Measurements from ENCODE around the gene TNFAIP8L3.

The TNFAIP8L3 gene

DNA sequence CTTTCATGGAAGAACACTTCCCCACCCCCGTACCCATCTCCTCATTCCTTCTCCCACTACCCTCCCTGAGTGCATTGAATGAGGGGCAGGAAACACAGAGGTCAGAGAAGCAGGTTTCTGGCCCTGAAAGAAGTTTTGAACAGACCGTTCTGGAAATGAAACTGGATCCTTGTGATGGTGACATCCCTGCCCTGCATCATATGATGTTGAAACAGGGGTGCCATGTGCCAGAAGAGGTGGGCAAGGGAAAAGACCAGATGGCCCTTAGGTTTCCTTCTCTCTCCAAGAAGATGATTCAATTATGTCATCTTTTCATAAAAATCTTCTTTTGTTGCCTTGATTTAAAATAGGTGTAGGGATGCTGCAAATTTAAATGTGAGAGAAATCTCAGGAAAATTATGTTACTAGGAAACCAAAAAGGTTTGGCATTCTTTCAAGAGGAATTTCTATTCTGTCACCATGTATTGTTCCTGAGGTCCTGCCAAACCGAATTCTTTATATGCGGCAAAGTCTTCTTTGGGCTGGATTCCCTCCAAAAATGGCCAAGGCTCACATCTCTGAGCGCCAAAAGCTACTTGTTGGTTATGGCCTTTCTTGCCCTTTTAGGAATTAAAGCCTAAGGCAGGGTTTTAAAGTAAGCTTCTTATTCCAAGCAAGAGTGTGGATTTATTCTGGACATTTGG is 19.9 kb upstream of the TNFAIP8L3 start:
- FAIRE-seq = no peak

DNA sequence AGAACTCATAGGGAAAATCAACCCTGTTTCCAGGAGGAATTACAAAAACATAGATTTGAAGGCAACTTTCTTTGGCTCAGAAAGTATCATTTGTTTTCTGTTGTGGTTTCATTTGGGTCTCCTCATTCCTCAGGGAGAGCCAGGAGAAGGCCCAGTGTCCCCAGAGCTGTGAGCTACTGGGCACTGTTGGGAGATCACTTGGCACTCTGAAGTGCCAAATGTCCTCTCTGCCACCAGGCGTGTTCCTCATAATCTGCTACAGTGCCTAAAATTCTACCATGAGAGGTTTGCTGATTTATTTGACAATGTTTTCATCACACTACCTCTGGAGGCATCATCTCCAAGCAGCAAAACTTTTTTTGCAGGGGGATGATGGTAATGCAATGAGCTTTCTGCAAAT is 17.4 kb upstream of the TNFAIP8L3 start:
- FAIRE-seq = no peak

DNA sequence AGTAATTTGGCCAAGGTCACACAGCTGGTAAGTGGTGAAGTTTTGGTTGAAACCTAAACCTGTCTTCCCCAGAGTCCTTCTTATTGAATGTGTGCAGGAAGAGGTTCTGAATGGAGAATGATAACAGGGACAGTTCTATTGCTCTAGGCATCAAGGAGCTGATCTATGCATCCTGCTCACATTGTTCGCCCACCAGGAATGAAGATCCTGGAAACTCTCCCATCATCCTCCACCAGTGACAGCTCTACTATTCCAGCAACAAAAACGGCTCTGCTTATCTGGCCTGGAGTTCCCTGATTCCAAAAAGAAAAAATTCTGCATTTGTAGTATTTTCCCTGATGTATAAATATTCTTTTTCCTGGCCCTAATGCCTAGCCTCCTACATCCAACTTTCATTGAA is 16.4 kb upstream of the TNFAIP8L3 start:
- no peak for FAIRE-seq

DNA sequence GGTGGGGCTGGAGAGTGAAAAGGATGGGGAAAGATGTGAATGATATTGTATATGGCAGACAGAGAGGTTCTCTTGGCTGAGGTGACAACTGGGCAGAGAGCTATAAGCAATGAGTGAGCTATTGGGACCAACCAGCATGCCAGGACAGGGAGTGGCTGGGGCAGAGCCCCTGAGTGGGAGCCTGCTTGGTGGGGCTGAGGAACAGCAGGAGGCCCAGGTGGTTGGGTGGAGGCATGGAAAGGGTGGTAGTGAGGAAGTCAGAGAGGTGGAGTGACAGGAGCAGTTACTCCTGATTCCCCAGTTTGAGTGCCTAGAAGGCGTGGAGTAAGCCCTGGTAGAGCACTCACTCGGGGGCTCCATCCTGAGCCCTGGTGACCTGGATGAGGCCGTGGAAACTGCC is 15.5 kb upstream of the TNFAIP8L3 start:
- no peak for FAIRE-seq

DNA sequence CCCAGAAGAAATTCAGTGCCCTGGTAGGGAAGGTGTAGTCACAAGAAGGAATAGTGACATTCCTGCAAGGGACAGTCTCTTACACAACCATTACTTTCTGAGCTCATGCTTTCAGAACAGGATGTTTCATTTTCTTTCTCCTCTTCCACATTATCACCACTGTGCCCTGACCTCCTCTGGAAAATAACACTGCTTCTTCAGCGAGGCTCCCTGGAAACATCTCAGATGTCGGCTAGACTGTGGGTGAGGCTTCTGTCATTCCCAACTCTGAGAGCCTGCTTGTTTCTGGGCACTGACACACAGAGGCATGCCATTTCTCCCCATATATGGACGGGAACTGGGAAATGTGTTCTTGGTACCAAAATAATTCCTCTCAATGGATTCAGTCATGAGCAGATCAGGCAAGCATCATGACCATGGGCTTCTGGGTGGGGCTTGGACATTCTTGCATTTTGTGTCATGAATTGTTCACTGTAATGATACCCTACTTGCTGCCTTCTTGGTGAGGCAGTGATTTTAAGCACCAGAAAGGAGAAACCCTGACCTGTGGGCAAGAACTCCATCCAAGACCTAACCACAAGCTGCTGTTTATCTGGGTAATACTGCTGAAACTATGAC is 14.3 kb upstream of the TNFAIP8L3 start:
- FAIRE-seq = no peak

DNA sequence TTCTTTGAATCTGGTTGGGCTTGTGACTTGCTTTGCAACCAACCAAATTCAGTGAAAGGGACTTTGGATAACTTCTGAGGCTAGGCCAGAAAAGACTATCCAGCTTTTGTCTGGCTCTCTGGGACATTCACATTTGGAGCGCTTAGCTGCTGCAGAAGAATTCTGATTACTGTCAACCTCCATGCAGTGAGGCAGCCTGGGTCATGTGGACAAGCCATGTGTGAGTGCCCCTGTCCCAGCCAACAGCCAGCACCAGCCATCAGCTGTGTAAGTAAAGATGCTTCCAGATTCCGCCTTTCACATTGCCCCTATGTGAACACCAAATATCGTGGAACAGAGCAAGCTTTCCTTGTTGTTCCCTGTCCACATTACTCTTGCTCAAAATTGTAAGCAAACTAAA is 12.9 kb upstream of the TNFAIP8L3 start:
- FAIRE-seq = no peak

DNA sequence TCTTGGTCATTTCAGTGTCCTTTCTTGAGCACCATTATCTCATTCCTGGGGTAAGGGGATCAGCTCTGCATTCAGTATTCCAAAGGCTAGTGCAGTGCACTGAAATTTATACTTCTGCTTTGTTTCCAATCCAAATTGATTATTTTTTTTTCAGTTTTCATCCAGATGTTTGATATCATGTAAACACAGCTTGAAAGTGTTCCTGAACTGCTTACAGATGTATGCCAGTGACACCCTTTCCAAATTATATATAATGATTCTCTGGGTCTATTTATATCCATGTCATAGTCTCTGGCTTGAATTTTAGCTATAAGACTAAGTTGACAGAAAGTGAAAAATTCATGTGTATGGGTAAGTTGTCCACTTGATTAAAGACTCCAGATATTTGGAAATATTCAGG is 11.8 kb upstream of the TNFAIP8L3 start:
- FAIRE-seq = no peak

DNA sequence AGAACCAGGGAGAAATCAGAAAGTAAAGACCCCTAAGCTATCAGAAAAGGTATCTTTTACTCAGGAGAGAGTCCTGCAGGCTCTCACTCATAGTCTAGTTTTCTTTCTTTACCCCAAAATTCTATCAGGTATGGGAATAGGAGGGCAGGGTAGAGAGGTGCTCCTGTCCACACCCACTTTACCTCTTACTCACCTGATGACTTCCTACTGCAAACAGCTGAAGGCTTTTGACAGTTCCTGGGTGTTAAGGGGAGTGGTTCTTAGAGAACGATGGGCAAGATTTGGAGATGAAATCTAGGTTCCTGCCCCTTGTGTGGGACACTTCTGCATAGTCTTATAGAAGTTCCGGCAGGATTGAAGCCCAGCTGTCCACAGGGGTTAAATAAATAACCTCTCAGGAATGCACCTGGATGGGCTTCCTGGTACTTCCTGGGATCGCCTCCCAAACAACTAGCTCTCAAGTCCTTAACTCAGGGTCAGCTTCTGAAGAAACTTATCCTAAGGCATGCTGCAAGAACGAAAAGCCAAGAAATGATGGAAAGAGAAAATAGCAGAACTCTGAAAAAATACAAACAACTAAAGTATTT is 10.8 kb upstream of the TNFAIP8L3 start:
- FAIRE-seq = no peak

DNA sequence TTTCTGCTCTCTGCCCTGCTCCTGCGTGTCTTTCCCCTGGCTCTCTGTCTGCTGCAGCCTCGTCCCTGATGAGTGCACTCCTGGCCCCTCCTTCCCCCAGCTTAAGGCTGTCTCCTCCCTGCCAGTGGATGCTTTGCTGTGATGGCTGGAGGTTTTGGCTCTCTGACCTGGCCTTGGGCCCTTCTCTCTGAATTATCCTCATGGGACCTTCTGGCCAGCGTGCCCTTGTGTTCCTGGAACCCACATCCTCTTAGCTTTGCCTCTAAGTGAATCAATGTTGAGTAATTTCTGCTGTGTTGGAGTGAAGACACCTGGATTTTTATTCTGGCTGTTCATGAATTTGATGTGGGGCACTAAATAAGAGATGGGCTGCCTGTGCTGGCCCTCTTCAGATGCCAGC is 9.8 kb upstream of the TNFAIP8L3 start:
- FAIRE-seq = no peak

DNA sequence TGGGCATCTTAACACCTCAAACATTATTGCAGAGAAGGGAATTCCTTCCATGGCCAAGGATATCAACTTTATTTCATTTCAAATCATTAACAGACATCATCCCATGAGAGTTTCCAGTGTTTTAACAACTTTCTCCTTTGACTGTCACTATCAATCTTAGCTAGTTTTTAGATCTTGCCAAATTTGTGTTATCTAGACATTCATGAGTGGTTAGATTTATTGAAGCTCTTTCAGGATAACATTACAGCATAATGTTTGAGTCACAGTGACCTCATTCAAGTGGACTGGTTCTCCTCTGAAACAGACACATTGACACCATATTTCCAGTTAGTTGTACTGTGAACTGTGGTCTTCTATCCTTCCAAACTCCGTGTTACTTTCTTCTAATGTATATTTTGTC is 8.6 kb upstream of the TNFAIP8L3 start:
- FAIRE-seq = no peak

DNA sequence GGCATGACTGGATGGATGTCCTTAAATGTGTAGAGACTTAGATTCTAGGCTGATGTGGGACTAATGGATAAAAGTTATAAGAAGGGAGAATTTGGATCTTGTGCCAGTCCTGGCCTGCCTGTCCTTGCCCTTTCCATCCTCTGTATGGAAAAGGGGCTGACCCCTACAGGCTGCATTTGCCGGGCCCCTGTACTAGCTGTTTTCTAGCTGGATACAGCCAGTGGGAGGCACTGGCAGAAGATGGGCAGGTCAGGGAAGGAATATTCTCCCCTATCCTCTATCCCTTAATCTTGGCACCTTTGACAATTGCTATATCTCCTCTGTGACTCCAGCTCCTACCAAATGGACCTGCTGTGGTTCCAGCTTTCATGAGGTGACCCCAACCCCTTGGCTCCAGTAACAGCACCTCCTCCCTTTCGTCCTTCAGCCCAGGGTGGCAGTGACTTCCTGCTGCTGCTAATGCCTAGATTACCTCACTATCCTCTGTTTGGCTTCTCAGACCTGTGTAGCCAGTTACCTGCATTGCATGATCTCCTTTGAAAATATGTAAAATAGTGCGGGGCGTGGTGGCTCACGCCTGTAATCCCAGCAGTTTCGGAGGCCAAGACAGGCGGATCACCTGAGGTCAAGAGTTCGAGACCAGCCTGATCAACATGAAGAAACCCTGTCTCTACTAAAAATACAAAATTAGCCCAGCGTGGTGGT is 6.2 kb upstream of the TNFAIP8L3 start:
- FAIRE-seq = no peak

DNA sequence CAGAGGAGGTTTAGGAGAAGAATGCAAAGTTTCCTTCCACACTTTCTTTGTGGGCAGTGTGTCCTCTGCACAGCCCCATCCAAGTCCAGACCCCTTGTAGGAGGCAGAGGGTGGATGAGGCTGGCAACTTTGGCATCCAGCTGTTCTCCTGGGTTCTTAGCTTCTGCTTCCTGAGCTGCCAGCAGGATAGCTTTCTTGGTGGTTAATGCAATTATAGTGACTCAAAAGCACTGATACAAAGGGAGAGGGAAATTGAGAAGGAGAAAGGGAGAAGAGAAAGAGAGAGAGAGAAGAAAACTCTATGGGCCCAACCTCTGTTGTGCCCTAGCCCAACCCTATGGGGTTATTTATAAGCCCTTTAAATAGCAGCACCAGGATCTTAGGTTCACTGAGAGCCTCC is 4.5 kb upstream of the TNFAIP8L3 start:
- no peak for FAIRE-seq

DNA sequence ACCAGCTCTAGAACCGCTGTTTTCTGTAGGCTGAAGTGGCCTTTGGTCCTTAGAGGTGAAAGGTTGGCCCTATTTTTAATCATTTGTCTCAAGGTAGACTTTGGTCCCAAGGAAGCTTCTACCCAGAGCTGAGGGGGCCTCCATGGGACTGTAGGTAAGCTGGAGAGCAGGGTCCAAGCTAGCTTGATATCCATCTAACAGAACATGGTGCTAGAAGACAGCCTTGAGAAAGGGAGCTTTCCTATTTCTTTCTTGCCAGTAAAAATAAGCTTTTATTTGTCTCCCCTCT is 3.6 kb upstream of the TNFAIP8L3 start:
- no peak for FAIRE-seq

DNA sequence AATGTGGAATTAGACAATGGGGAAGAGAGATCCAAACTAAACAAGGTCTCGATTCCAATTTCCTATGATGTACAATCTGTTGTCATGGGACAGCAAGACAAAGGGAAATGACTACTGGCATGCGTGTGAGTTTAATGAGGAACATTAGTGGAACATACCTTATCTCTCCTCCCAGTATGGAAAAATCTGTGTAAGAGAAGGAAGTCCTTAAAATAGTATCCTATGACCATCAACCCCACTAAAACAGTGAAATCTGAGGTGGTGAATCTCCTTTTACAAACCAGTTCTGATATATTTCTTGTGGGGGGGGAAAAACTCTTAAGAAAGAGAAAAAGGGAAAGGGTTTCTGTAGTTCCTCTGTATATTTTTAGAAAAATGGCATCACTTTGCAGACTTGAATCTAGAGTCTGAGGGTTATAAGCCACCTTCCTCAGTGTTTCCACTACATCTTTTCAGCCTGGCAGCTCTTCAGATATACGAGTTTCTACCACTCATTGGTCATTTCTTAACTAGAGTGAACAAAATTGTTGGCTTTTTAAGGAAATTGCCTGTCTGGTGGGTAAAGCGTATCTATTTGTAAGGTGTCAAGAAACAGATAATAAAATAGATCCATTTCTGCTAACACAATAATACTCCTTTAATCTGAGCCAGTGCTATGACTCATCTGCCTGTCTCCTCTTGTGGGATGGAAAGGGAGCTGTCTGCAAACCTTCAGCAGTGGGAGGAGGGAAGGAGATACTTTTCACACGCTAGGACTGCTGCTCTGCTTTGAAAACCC is 3.0 kb upstream of the TNFAIP8L3 start:
- no peak for FAIRE-seq

DNA sequence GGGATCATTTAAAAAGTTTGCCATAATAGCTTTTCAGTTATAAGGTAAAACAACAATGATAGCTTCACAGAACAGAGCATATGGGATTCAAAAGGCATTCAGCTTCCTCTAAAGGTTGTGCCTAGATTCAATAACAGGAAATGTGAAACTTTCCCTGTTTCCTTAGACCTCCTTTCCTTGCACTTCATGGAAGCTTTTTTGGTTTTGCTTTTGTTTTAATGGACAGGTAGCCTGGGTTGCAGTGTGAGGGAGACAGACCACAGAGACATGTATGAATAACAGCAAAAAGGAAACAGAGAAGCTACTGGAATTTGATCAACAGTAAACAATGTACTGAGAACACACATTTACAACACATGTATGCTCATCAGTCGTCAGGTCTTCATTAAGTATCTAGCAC is 2.3 kb upstream of the TNFAIP8L3 start:
- no peak for FAIRE-seq

DNA sequence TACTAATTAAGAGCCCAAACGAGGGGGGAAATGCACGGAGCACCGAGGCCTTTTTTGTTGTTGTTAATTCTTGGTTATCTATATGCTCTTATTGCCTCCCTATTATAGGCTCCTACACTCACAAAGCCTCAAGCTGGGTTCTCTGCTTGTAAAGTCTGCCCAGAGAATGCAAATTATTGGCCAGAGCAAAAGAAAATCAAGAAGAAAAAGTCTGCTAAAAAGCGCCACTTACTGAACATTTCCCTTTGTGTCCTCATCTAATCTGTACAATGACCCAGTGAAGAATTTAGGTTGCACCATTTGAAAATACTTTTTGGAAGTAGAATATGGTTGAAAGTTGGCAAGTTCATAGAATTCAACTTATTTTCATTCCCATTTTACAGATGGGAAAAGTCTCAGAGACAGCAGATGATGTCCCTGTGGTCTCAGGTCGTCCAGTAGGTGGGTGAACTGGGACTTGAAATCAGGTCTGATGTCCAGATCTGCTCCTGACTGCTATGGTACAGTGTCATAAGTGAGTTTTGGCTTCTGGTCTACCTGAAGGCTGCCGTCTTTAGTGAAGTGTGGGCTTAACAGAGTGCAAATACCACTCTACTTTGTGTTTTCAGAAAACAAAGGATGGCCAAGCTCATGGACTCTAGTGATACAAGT is 1.1 kb upstream of the TNFAIP8L3 start:
- no peak for FAIRE-seq

DNA sequence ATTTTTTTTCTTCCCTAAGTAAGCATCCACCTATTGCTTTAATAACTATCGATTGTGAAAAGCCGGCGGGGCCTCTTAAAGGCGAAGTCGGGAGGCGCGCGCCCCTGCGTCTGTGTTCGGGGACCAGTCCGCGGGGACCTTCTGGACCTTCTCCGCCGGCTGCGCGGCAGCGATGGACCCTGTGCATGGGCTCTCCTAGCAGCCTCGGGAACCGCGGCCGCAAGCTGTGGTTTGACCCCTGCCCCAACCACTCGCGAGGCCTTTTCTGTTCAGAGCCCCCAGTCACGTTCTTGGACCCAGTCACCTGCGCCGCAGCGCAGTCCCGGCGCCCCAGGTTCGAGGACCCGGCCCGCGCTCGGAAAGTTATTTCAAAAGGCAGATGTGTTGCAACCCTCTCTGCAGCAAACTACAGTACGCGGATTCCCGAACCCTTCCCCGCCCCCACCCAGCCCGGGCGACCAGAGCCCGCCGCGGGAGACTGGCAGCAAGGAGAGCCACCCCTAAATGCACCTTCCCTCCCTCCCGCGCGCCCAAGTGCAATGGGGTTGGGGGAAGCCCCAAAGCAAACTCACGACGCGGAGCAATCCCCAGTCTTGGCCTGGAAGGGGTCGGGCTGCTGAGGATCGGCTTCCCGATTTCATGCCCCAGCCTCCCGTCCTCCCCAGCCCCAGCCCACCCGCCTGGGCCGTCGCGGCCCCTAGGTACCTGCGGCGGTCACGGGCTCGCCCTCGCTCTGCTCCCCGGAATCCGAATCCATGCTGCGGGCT is 684 bp downstream of the TNFAIP8L3 start:
- no peak for FAIRE-seq

DNA sequence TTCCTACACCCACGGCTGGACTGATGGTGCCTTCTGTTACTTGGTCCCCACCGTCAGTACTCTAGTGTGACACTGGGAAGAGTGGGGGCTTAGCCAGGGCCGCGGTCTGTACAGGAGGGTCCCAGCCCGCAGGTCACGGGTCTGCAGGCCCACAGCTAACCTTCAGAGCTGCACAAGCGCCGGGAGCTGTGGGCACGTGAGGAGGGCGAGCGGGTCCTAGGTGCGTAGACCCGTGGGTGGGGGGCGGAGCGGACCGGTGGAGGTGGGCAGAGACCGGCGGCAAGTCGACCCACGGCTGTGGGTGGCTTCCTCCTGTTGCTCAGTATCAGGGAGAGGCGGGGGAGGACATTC is 1.2 kb downstream of the TNFAIP8L3 start:
- FAIRE-seq = no peak

DNA sequence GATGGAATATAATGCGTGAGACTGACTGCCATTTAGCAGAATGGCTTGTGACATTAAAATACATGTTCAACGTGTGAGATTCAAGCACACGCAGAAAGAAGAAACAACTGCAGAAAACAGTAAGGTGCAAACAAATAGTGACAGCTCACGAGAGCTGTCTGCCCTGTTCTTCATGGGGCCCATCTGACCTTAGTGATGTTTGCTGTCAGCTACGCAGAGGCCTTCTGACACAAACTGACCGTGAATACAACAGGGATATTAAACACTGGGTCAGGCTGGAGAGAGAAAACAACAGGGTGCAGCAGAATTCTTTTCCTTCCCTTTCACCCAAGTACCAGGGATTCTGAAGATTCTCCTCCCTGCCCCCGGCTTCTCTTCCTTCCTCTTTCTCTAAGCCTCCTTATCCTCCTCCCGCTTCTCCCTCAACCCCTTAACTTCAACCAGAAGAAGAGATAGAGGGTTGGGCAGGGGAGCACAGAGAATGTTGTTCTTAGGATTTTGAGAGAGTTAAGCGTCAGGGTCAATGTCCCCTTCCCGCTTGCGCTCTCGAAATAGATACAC is 2.1 kb downstream of the TNFAIP8L3 start:
- no peak for FAIRE-seq

DNA sequence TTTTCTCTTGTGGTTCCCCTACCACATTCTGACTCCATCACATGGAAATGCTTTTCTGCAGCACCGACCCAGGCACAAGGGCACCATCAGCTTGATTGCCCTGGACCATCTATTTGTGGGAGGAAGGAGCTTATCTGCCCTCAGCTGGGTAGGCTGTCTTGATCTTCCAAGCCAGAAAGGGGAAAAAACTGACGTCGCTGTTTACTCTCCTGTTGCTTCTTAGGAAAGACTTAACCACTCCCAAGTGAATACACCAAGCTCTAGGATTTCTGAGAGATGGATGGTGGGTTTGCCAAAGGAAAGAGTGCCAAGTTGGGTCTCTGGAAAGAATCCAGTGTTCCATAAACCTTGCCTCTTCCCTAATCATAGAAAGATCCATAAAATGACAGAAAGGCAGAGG is 4.0 kb downstream of the TNFAIP8L3 start:
- FAIRE-seq = no peak

DNA sequence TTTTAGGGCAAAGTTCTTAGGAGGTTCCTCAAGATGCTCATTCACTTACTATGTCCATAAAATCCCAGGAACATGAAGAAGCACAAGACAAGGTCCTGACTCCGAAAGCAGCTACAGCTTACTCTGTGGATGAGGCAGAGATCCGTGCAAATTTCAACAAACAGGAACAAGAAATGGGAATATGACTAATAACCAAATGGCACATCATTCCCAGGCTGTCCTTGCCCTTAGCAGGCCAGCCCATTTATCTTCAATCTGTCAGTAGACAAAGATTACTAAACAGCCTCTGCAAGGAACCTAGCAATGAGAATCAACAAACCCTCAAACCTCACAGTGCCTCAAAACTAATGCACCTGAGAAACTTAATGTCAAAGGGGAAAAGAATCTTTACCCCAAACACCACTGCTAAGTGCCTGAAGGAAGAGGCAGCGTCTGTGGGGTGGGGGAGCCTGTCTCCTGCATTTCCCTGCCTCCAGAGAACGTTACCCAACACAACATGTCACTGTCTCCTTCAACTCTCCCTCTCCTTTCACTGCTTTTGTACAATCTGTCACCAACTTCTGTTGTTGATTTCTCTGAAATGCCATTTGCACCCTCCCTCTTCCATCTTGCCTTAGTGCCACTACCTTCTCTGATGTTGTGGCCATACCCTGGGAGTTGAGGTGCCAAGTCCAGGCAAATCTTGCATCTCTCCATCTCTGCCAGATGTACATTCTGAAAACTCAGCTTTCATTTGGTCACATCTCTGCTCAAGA is 4.8 kb downstream of the TNFAIP8L3 start:
- FAIRE-seq = no peak
